HUES6 (cell line): ENCODE measurements around the gene ARHGAP12.

Experiments used
- H3K27ac ChIP-seq: 2 replicates; pipeline ENCODE4 v1.7.0; 2013; ENCODE audit warnings: low read depth, mild to moderate bottlenecking, low read length, inconsistent platforms
- H3K27me3 ChIP-seq: 2 replicates; pipeline ENCODE4 v1.6.1; 2013; ENCODE audit warnings: low read length; ENCODE audit not compliant: control insufficient read depth, insufficient read depth
- H3K36me3 ChIP-seq: 2 replicates; pipeline ENCODE4 v1.6.1; 2013; ENCODE audit warnings: low read length; ENCODE audit not compliant: control insufficient read depth, insufficient read depth
- H3K4me1 ChIP-seq: 2 replicates; pipeline ENCODE4 v1.6.1; 2013; ENCODE audit warnings: low read length; ENCODE audit not compliant: control insufficient read depth, insufficient read depth
- H3K4me3 ChIP-seq: 2 replicates; pipeline ENCODE4 v1.5.1; 2013; ENCODE audit warnings: low read depth, low read length
- H3K9ac ChIP-seq: one replicate; pipeline ENCODE4 v1.6.1; 2013; ENCODE audit warnings: mild to moderate bottlenecking, low read length
- H3K9me3 ChIP-seq: 2 replicates; pipeline ENCODE4 v1.6.1; 2013; ENCODE audit warnings: low read depth, low read length; ENCODE audit not compliant: control insufficient read depth, insufficient read depth

ARHGAP12 gene

DNA sequence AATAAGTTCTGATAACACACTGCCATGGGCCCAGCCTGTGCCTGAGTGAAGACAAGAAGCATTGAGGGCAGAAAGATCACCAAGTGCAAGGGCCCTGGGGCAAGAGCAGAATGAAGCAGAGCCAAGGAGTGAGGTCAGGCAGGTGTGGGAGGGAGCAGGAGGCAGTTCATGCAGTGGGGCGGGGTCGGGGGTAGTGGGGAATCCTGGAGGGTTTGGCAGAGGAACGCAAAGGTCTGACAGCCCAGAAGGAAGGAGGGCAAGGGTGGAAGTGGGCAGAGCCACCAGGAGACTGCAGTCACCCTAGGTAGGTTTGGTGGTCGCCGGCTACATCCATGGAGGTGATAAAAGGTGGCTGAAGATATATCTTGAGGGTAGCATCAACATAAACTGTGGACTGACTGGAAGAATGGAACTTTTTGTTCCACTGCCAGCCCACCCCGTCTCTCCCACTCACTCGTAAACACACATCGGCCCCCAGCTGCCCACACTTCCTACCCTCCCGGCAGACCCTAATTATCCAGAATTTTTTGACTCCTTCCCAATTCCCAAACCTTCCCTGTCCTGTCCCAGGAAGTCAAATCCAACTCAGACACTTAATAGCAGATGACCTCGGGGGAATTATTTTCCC is 172.4 kb downstream of the ARHGAP12 start:
- no peaks in the 10 kb centered on the region for H3K9me3 ChIP-seq
- H3K36me3 ChIP-seq = no peaks in the 10 kb centered on the region
- no peaks in the 10 kb centered on the region for H3K27me3 ChIP-seq
- H3K4me1 ChIP-seq = peaks cover 54% of the 10 kb centered on the region
- no peak overlapping the region for H3K9ac ChIP-seq
- no peak overlapping the region for H3K4me3 ChIP-seq
- no peak overlapping the region; the same call in 1 of the 2 replicates for H3K27ac ChIP-seq
